Neural progenitor cell (in vitro differentiated cells): ENCODE measurements around the gene CD55. TPM values are rescaled to one million over a fixed set of nuclear protein-coding genes. Genes with fewer than 3 reads are reported as not detected.

Experiments
- DNase-seq: peaks from one replicate; pipeline ENCODE4 v3.0.0-alpha.2; 2016; ENCODE audit warnings: low spot score
- H2AFZ ChIP-seq: fragments of 200-600 bp; sonication (generic); replicated peaks from 2 replicates; pipeline ENCODE4 v1.6.1; 2016; ENCODE audit warnings: antibody characterized with exemption
- H3F3A ChIP-seq: fragments of 200-600 bp; sonication (generic); 2 replicates; pipeline ENCODE4 v1.6.1; 2016; ENCODE audit warnings: antibody characterized with exemption, low read depth
- H3K27ac ChIP-seq: fragments of 200-600 bp; sonication (generic); 2 replicates; pipeline ENCODE4 v1.5.1; 2016; ENCODE audit warnings: mild to moderate bottlenecking
- H3K27me3 ChIP-seq: fragments of 200-600 bp; sonication (generic); 2 replicates; pipeline ENCODE4 v1.6.1; 2016; ENCODE audit warnings: mild to moderate bottlenecking, moderate library complexity
- H3K36me3 ChIP-seq: fragments of 200-600 bp; sonication (generic); 2 replicates; pipeline ENCODE4 v1.5.1; 2016
- H3K4me1 ChIP-seq: fragments of 200-600 bp; sonication (generic); 2 replicates; pipeline ENCODE4 v1.6.1; 2016; ENCODE audit warnings: mixed run types
- H3K4me2 ChIP-seq: fragments of 200-600 bp; sonication (generic); 2 replicates; pipeline ENCODE4 v1.6.1; 2016
- H3K4me3 ChIP-seq: fragments of 200-600 bp; sonication (generic); 2 replicates; pipeline ENCODE4 v1.5.1; 2016
- H3K79me2 ChIP-seq: fragments of 200-600 bp; sonication (generic); 2 replicates; pipeline ENCODE4 v1.6.1; 2016; ENCODE audit warnings: low read depth
- H3K9ac ChIP-seq: fragments of 200-600 bp; sonication (generic); 2 replicates; pipeline ENCODE4 v1.6.1; 2016
- H3K9me3 ChIP-seq: fragments of 200-600 bp; sonication (generic); 2 replicates; pipeline ENCODE4 v1.5.1; 2016; ENCODE audit warnings: low read depth
- H4K20me1 ChIP-seq: fragments of 200-600 bp; sonication (generic); 2 replicates; pipeline ENCODE4 v1.6.1; 2016; ENCODE audit warnings: low read depth
- H3K27ac Mint-ChIP-seq: 3 replicates; pipeline ENCODE4 v1.8.0; 2021; ENCODE audit warnings: mixed read lengths
- H3K27me3 Mint-ChIP-seq: 2 replicates; pipeline ENCODE4 v1.8.0; 2022; ENCODE audit warnings: low read depth, mild to moderate bottlenecking, inconsistent platforms, moderate library complexity, mixed read lengths; ENCODE audit not compliant: insufficient read depth
- H3K36me3 Mint-ChIP-seq: 3 replicates; pipeline ENCODE4 v1.8.0; 2021; ENCODE audit warnings: mixed read lengths
- H3K4me1 Mint-ChIP-seq: 3 replicates; pipeline ENCODE4 v1.8.0; 2021; ENCODE audit warnings: mixed read lengths
- H3K4me3 Mint-ChIP-seq: 3 replicates; pipeline ENCODE4 v1.8.0; 2021; ENCODE audit warnings: mild to moderate bottlenecking, moderate library complexity, mixed read lengths
- H3K9me3 Mint-ChIP-seq: 3 replicates; pipeline ENCODE4 v1.8.0; 2020; ENCODE audit warnings: mixed read lengths
- EZH2 ChIP-seq: fragments of 200-600 bp; sonication (generic); IDR thresholded peaks from 2 replicates; pipeline ENCODE4 v1.6.1; 2017; ENCODE audit warnings: antibody characterized with exemption, mild to moderate bottlenecking, moderate library complexity
- EZH2phosphoT487 ChIP-seq: fragments of 200-600 bp; sonication (generic); IDR thresholded peaks from 2 replicates; pipeline ENCODE4 v1.6.1; 2017; ENCODE audit warnings: antibody characterized with exemption
- total RNA-seq: library from RNA; depleted of rRNA; stranded (reverse); fragments of >200 nt; gene quantifications from 2 replicates; pipeline ENCODE4 v1.2.3, GENCODE V29; 2015; ENCODE audit warnings: low replicate concordance
- TF ChIP-seq, protein P1 (sequence below): fragments of 200-600 bp; sonication (generic); IDR thresholded peaks from 2 replicates; pipeline ENCODE4 v1.5.1; 2017; ENCODE audit warnings: antibody characterized with exemption, mild to moderate bottlenecking

The CD55 gene
- total RNA-seq, 1 donor from 2014 or later: 11.5 TPM

DNA sequence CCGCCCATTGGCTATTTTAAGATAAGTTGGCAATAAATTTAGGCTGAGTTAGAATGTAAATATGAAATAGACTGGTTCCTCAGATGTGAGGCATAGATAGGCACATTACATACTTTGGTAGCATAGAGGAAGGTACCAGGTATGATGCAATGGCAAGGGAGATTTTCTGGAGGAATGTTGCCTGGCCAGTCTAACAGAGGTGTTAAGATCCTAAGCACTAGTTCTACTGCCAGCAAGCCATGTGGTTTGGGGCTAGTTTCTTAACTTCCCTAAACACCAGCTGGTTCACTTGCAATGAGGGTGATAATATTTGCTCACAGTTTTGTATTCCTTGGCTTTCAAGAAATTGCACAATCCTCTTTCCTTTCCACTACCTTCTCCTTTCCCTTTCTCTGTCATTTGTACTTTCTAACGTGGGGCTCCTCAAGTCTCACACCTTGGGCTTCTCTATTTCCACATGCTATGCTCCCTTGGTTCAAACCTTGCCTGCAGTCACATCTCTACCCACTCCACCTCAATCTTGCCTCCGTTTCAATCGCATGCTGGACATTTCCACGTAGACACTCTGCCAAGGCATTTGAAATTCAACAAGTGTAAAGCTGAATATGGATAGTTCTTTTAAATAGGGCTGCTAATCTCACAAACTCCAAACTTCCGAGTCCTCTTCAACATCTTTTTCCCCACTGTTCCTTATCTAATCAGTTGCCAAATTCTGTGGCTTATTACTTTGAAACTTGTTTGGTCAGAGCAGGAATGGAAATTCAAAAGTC, 4.7 kb upstream of the CD55 start:
- H3K27me3 Mint-ChIP-seq: peaks cover 19% of the 10 kb centered on the region
- H3K4me1 Mint-ChIP-seq: peaks cover 4% of the 10 kb centered on the region
- Histone ChIP-seq H3K9me3 (no peaks in the 10 kb centered on the region), H3F3A (peaks cover 8% of the 10 kb centered on the region), H3K4me2 (no peak overlapping the region), H3K27me3 (no peaks in the 10 kb centered on the region), H3K4me3 (no peak overlapping the region), H3K79me2 (no peaks in the 10 kb centered on the region), H2AFZ (no peak overlapping the region), H4K20me1 (no peaks in the 10 kb centered on the region), H3K9ac (no peak overlapping the region), H3K4me1 (no peaks in the 10 kb centered on the region), H3K27ac (no peak overlapping the region), H3K36me3 (no peaks in the 10 kb centered on the region)
- no peak overlapping the region for H3K27ac Mint-ChIP-seq
- DNase-seq: no peak
- no peaks in the 10 kb centered on the region for H3K36me3 Mint-ChIP-seq
- TF ChIP-seq, protein P1, sequence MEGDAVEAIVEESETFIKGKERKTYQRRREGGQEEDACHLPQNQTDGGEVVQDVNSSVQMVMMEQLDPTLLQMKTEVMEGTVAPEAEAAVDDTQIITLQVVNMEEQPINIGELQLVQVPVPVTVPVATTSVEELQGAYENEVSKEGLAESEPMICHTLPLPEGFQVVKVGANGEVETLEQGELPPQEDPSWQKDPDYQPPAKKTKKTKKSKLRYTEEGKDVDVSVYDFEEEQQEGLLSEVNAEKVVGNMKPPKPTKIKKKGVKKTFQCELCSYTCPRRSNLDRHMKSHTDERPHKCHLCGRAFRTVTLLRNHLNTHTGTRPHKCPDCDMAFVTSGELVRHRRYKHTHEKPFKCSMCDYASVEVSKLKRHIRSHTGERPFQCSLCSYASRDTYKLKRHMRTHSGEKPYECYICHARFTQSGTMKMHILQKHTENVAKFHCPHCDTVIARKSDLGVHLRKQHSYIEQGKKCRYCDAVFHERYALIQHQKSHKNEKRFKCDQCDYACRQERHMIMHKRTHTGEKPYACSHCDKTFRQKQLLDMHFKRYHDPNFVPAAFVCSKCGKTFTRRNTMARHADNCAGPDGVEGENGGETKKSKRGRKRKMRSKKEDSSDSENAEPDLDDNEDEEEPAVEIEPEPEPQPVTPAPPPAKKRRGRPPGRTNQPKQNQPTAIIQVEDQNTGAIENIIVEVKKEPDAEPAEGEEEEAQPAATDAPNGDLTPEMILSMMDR: no peak
- TF ChIP-seq EZH2 (no peak), EZH2phosphoT487 (no peak)
- H3K9me3 Mint-ChIP-seq: no peaks in the 10 kb centered on the region
- H3K4me3 Mint-ChIP-seq: no peak overlapping the region

DNA sequence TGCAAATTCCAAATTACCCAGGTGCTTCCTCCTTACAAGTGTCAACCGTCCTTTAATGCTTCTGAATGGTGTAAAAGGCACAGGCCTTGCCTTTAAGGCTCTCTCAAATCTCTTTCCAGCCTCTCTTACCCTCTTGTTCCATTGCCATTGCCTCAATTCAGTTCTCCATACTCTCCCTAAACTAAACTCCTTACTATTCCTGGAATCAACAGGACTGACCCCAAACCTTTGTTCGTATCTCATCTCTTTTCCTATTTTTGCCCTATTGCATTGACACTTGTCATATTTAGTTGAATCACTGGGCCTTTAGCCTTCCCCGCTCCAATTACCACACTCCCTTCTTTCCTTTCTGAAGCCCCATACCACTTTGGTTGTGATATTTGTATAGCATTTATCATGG, 3.9 kb upstream of the CD55 start:
- H3K4me1 ChIP-seq: no peaks in the 10 kb centered on the region
- no peaks in the 10 kb centered on the region for H3K27me3 ChIP-seq
- H3K4me2 ChIP-seq: no peak overlapping the region
- Mint-ChIP-seq H3K9me3 (no peaks in the 10 kb centered on the region), H3K27me3 (peaks cover 24% of the 10 kb centered on the region), H3K36me3 (no peaks in the 10 kb centered on the region), H3K4me1 (peaks cover 8% of the 10 kb centered on the region), H3K27ac (no peak overlapping the region), H3K4me3 (no peak overlapping the region)
- no peak overlapping the region for H3K4me3 ChIP-seq
- H3K79me2 ChIP-seq: no peaks in the 10 kb centered on the region
- H3K27ac ChIP-seq: no peak overlapping the region
- H3K9me3 ChIP-seq: no peaks in the 10 kb centered on the region
- DNase-seq: no peak
- H2AFZ ChIP-seq: no peak overlapping the region
- no peaks in the 10 kb centered on the region for H4K20me1 ChIP-seq
- H3K36me3 ChIP-seq: no peaks in the 10 kb centered on the region
- peaks cover 8% of the 10 kb centered on the region for H3F3A ChIP-seq
- no peak overlapping the region for H3K9ac ChIP-seq
- TF ChIP-seq, protein P1: no peak
- TF ChIP-seq EZH2phosphoT487: no peak
- TF ChIP-seq EZH2: no peak

DNA sequence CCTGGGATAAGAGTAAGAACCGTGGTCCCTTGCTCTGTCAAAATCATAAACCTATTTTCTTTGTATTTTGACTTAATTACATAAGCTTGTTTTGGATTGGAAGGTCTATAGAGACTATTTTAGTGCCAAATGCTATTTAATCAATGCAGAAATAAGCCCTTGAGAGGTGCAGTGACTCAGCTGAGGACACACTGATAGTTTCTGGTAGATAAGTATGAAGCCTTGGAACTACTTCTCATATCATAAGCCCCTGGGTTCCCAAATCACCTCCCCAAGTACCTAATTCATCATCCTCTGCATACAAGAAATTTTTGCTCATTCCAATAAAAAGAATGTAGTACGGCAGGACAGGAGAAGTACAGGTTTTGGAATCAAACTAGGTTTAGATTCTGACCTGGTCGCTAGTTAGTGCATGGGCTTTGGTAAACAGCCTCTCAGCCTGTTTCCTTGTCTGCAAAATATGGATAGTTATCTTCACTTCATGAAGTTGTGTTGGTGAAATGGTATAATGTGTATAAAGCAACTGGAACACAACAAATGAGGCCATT, 3.3 kb upstream of the CD55 start:
- H3K79me2 ChIP-seq: no peaks in the 10 kb centered on the region
- H3K9me3 ChIP-seq: no peaks in the 10 kb centered on the region
- no peaks in the 10 kb centered on the region for H3K4me1 ChIP-seq
- H3K36me3 Mint-ChIP-seq: no peaks in the 10 kb centered on the region
- DNase-seq: no peak
- H3K36me3 ChIP-seq: no peaks in the 10 kb centered on the region
- TF ChIP-seq, protein P1: no peak
- TF ChIP-seq EZH2phosphoT487 (no peak), EZH2 (no peak)
- H3K27ac Mint-ChIP-seq: no peak overlapping the region
- H3K4me1 Mint-ChIP-seq: peaks cover 8% of the 10 kb centered on the region
- H3K4me3 ChIP-seq: no peak overlapping the region
- H3K4me3 Mint-ChIP-seq: no peak overlapping the region
- no peaks in the 10 kb centered on the region for H3K27me3 ChIP-seq
- H2AFZ ChIP-seq: no peak overlapping the region
- no peak overlapping the region for H3K4me2 ChIP-seq
- no peak overlapping the region for H3K27ac ChIP-seq
- no peaks in the 10 kb centered on the region for H4K20me1 ChIP-seq
- peaks cover 24% of the 10 kb centered on the region for H3K27me3 Mint-ChIP-seq
- no peaks in the 10 kb centered on the region for H3K9me3 Mint-ChIP-seq
- peaks cover 8% of the 10 kb centered on the region for H3F3A ChIP-seq
- H3K9ac ChIP-seq: no peak overlapping the region
